Erythroblast (primary cell): Measurements from ENCODE around the gene SLC66A3.

Experiments used
- GATA1 ChIP-seq: IDR thresholded peaks from 2 replicates; pipeline ENCODE4 v1.6.1; 2011; ENCODE audit warnings: low read depth, mild to moderate bottlenecking, control low read depth, low read length, moderate library complexity
- POLR2A ChIP-seq: IDR thresholded peaks from 2 replicates; pipeline ENCODE4 v1.6.1; 2011; ENCODE audit warnings: mild to moderate bottlenecking, low read length

- TF ChIP-seq POLR2A (no peak), GATA1 (no peak)
Observed at GRCh38 chr2:11163439-11164317, 8.4 kb downstream of the SLC66A3 start.
